IMR-90 (cell line): ENCODE data around the gene PXK.
"Not testable (repeated sequence)": the region's sequence is repeated elsewhere in the genome, so short reads cannot be mapped to it uniquely, and the experiment has no call there.

Source experiments
- CTCF ChIP-seq: conservative IDR thresholded peaks from 2 replicates; pipeline ENCODE4 v1.5.1; 2012; ENCODE audit warnings: mild to moderate bottlenecking, low read depth, low read length, improper control_type of control experiment
- MXI1 ChIP-seq: IDR thresholded peaks from 2 replicates; pipeline ENCODE4 v1.6.1; 2012; ENCODE audit warnings: low read depth, mild to moderate bottlenecking, low read length, moderate library complexity, borderline replicate concordance
- NFE2L2 ChIP-seq: fragments of 150-350 bp; IDR thresholded peaks from 2 replicates; pipeline ENCODE4 v1.6.1; 2016; ENCODE audit warnings: low read depth, mild to moderate bottlenecking, low read length
- POLR2A ChIP-seq: IDR thresholded peaks from 2 replicates; pipeline ENCODE4 v1.6.1; 2012; ENCODE audit warnings: mild to moderate bottlenecking, low read depth, low read length
- RAD21 ChIP-seq: IDR thresholded peaks from 2 replicates; pipeline ENCODE4 v1.6.1; 2012; ENCODE audit warnings: low read length, improper control_type of control experiment
- SMC3 ChIP-seq: fragments of 150-350 bp; IDR thresholded peaks from 2 replicates; pipeline ENCODE4 v1.6.1; 2016; ENCODE audit warnings: low read depth, mild to moderate bottlenecking, antibody characterized with exemption, low read length, moderate library complexity
- USF2 ChIP-seq: fragments of 150-350 bp; IDR thresholded peaks from 2 replicates; pipeline ENCODE4 v1.6.1; 2017; ENCODE audit warnings: mild to moderate bottlenecking, antibody characterized with exemption, low read length, low read depth

GRCh38 chr3:58440996-58441355, 108.3 kb downstream of the PXK start:
- not testable (repeated sequence) for TF ChIP-seq RAD21, MXI1, SMC3, POLR2A, CTCF, NFE2L2, USF2
